Esophagus squamous epithelium (tissue), 5 donors: Measurements from ENCODE around the gene SRBD1. TPM values are rescaled to one million over a fixed set of nuclear protein-coding genes. Genes with fewer than 3 reads are reported as not detected.

Experiments used
- DNase-seq: peaks from one replicate; lab custom pipeline; 2025; lab: John Stamatoyannopoulos, UW
- H3K27ac ChIP-seq, 4 donors: fragments of 200-600 bp; sonication (generic); one replicate each; pipeline ENCODE4 v1.5.1; 2016 to 2019; ENCODE audit warnings: mild to moderate bottlenecking in 1 of 4
- H3K27me3 ChIP-seq, 4 donors: fragments of 200-600 bp; sonication (generic); 1 replicate in 3 of 4; 2 replicates in 1 of 4; pipeline versions ENCODE4 v1.5.1 to v1.6.0; 2017 to 2021; ENCODE audit warnings: antibody characterized with exemption in 1 of 4
- H3K36me3 ChIP-seq, 3 donors: fragments of 200-600 bp; sonication (generic); one replicate each; pipeline ENCODE4 v1.5.1; 2016 to 2019
- H3K4me1 ChIP-seq, 3 donors: fragments of 200-600 bp; sonication (generic); one replicate each; pipeline ENCODE4 v1.5.1; 2017 to 2019
- H3K4me3 ChIP-seq, 4 donors: fragments of 200-600 bp; sonication (generic); 1 replicate in 3 of 4; 2 replicates in 1 of 4; pipeline ENCODE4 v1.5.1; 2016 to 2019; ENCODE audit warnings: mild to moderate bottlenecking in 2 of 4, moderate library complexity in 1 of 4
- H3K9me3 ChIP-seq, 3 donors: fragments of 200-600 bp; sonication (generic); one replicate each; pipeline ENCODE4 v1.5.1; 2016 to 2019
- CTCF ChIP-seq, 6 experiments: fragments of 450-650 bp in 4 of 6; fragments of 200-600 bp in 2 of 6; sonication (generic) in 2 of 6; IDR thresholded peaks; one replicate each; pipeline ENCODE4 v1.5.1; 2016 to 2019; ENCODE audit warnings: antibody characterized with exemption in 6 of 6, mild to moderate bottlenecking in 4 of 6, moderate library complexity in 4 of 6
- POLR2A ChIP-seq, 4 donors: fragments of 450-650 bp; IDR thresholded peaks; one replicate each; pipeline ENCODE4 v1.6.1; 2017; ENCODE audit warnings: antibody characterized with exemption in 4 of 4, mild to moderate bottlenecking in 4 of 4, moderate library complexity in 3 of 4
- WGBS, 2 donors: methylation state at CpG; one replicate each; pipeline ENCODE4 v1.1.5; 2018; 5-methylcytosine and 5-hydroxymethylcytosine counted together
- intact Hi-C: fragments of 100-400 bp; cut with DNase I; formaldehyde crosslinking; loops from one replicate; pipeline ENCODE4 v1.15.0; 2022
- total RNA-seq, 4 donors: library from RNA; depleted of rRNA; stranded (reverse); fragments of >200 nt; gene quantifications; one replicate each; pipeline ENCODE4 v1.1.0, GENCODE V29; 2016
- donor health status: DM: yes; HTN: yes; CAD: no.

The SRBD1 gene
- total RNA-seq, 4 donors from 2014 or later, result 5.0 to 21.6 (median 13.1) TPM

DNA sequence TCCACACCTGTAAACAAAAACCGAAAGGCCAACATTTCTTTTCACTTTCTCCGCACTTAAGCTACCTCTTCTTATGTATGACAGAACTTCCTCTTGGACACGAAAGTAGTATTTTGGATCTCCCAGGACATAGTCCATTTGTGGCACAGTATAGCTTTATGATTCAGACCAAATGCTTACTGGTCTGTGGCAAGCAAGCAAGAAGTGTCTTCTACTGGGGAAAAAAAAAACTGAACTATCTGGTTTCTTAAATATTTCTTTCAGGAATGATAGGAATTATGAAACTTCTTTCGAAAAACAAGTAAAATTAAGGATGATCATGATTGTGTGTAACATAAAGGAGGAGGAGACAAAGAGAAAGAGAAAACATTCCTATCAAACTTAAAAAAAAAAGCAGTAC is 33.6 kb downstream of the SRBD1 start:
- 93 to 96% methylated on average over 4 of the region's 4 CpGs for WGBS, 2 donors
- no peaks in the 10 kb centered on the region for H3K27me3 ChIP-seq
- no peak overlapping the region for H3K27ac ChIP-seq
- TF ChIP-seq POLR2A (IDR thresholded peaks at IDR 0.05) (no peak), CTCF (IDR thresholded peaks at IDR 0.05) (no peak)
- peaks cover 0 to 45% (median 0%) of the 10 kb centered on the region in 3 donors for H3K36me3 ChIP-seq
- H3K4me1 ChIP-seq, result no peaks in the 10 kb centered on the region
- DNase-seq, result no peak
- intact Hi-C loops, result no loop called here
- no peak overlapping the region for H3K4me3 ChIP-seq
- H3K9me3 ChIP-seq, result no peaks in the 10 kb centered on the region

DNA sequence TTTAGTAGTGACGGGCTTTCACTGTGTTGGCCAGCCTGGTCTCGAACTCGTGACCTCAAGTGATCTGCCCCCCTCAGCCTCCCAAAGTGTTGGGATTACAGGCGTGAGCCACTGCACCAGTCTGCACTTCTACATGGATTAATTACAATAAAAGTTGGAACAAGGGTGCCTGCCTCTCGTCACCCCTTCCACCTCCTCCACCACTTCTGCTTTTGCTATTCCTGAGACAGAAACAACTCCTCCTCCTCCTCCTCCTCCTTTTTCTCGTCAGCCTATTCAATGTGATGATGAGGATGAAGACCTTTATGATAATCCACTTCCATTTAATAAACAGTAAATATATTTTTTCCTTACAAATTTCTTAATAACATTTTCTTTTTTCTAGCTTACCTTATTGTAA is 35.2 kb downstream of the SRBD1 start:
- no peak for DNase-seq
- TF ChIP-seq CTCF (IDR thresholded peaks at IDR 0.05) (no peak), POLR2A (IDR thresholded peaks at IDR 0.05) (no peak)
- peaks cover 0 to 47% (median 0%) of the 10 kb centered on the region in 3 donors for H3K36me3 ChIP-seq
- no peaks in the 10 kb centered on the region for H3K4me1 ChIP-seq
- WGBS, 2 donors, result 80 to 84% methylated on average over 3 to 6 of the region's 6 CpGs
- no peaks in the 10 kb centered on the region for H3K9me3 ChIP-seq
- H3K27me3 ChIP-seq, result no peaks in the 10 kb centered on the region
- H3K4me3 ChIP-seq, result no peak overlapping the region
- no peak overlapping the region for H3K27ac ChIP-seq
- intact Hi-C loops, result no loop called here

DNA sequence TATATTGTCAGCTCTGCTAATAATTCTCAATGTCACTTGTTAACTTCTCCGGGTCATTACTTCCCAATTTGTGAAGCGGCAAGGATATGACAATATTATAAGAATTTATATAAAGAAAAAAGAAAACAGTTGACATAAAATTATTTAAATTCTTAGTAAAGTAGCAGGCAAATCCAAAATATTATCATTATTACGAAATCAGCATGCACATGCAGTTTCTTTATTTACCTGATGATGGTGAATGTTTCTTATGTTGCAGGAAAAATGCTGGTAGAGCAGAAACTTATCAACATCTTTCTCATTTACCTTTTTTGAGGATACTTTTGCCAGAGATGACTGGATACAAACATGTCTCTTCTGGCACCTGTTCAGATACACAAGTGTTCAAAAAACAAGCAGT is 38.1 kb downstream of the SRBD1 start:
- TF ChIP-seq CTCF (IDR thresholded peaks at IDR 0.05) (no peak), POLR2A (IDR thresholded peaks at IDR 0.05) (no peak)
- Histone ChIP-seq H3K9me3 (no peaks in the 10 kb centered on the region), H3K36me3 (peaks cover 0 to 42% (median 0%) of the 10 kb centered on the region in 3 donors), H3K27me3 (no peaks in the 10 kb centered on the region), H3K27ac (no peak overlapping the region), H3K4me3 (no peak overlapping the region), H3K4me1 (no peaks in the 10 kb centered on the region)
- intact Hi-C loops, result no loop called here
- 94% methylated on average over 3 of the region's 3 CpGs for WGBS, 2 donors
- DNase-seq, result no peak

- Histone ChIP-seq H3K4me1 (no peaks in the 10 kb centered on the region), H3K4me3 (no peak overlapping the region), H3K36me3 (peaks cover 0 to 39% (median 0%) of the 10 kb centered on the region in 3 donors), H3K9me3 (no peaks in the 10 kb centered on the region), H3K27ac (no peak overlapping the region), H3K27me3 (no peaks in the 10 kb centered on the region)
- DNase-seq, result no peak
- TF ChIP-seq CTCF (IDR thresholded peaks at IDR 0.05) (no peak), POLR2A (IDR thresholded peaks at IDR 0.05) (no peak)
- 92 to 94% methylated on average over 3 of the region's 3 CpGs for WGBS, 2 donors
- intact Hi-C loops, result no loop called here
Observed at GRCh38 chr2:45571940-45572339, 39.1 kb downstream of the SRBD1 start.

DNA sequence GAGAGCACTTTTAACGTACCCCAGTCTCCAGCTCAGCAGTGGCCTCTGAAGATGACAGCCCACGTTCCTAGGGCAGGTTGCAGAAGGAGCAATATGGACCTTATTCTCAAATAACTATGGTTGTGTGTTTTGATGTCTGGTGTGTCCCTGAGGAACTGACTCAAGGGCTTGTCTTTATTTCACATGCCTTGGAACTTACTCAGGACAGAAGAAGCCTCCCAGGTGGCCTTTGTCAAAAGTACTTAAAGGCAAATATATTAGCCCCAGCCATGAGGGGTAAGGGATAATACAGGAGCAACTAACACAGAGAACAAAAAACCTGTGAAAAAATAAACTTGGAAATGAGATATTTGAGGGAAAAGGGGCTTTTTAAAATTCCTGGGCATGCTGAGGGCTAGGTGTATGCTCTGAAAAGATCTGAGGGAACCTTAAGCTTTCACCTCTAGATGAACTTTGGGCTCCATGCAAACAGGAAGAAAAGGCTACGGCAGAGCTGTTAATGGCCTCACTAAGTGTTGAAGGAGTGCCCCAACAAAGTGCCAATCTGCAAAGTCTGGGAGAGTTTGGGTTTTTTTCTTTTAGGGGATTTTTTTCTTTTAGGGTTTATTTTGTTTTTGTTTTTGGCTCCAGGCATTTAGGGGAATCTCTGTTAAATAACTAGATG is 40.3 kb downstream of the SRBD1 start:
- no peak overlapping the region for H3K27ac ChIP-seq
- H3K27me3 ChIP-seq, result no peaks in the 10 kb centered on the region
- whole genome bisulfite sequencing, 2 donors, result 68 to 84% methylated on average over 3 of the region's 3 CpGs
- no peaks in the 10 kb centered on the region for H3K4me1 ChIP-seq
- peaks cover 0 to 39% (median 0%) of the 10 kb centered on the region in 3 donors for H3K36me3 ChIP-seq
- no peaks in the 10 kb centered on the region for H3K9me3 ChIP-seq
- TF ChIP-seq POLR2A (IDR thresholded peaks at IDR 0.05), result no peak
- TF ChIP-seq CTCF (IDR thresholded peaks at IDR 0.05), result no peak
- no peak overlapping the region for H3K4me3 ChIP-seq
- intact Hi-C loops, result no loop called here
- DNase-seq, result no peak
